ENCODE results near the gene C22orf31. TPM values are rescaled to one million over a fixed set of nuclear protein-coding genes. Genes with fewer than 3 reads are reported as not detected.
A peak's percentile ranks its signal among the peaks of the same experiment; 100 is the strongest.

C22orf31 gene
- total RNA-seq, 2 donors from 2014 or later = not detected

DNA sequence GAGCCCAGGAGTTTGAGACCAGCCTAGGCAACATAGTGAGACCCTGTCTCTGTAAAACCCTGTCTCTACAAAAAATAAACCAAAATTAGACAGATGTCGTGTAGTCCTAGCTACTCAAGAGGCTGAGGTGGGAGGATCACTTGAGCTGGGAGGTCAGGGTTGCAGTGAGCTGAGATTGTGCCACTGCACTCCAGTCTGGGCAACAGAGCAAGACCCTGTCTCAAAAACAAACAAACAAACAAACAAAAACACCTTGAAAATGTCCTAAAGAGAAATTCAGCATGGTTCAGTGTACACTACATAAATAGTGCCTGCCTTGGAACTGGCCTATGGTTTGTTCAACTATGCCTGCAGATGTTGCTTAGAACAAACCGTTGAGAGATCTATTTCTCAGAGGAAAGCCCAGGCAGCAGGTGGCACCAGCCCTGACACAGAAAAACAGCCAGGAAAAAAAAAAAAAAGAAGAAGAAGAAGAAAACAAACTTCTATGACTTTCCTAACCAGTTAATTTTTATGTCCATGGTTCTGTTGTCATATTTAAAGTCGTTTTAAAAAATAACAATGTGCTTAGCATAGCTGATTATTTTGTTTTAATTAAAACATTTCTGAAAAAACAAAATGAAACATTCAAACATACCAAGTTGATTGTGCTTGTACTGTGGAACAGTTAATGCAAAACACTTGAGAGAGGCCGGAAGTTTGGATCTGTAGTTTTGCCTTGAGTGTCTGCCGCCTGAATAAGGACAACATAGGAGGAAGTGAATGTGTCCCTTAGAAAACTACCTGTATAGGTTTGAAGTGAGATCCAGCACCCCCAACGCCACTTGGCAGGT is 16.6 kb upstream of the C22orf31 start:
- DNase-seq (no peak), ATAC-seq (no peak)
- peaks cover 2% of the 10 kb centered on the region for H3K36me3 Mint-ChIP-seq (ENCODE audit: low read depth)
- peaks cover 48% of the 10 kb centered on the region for H3K27me3 Mint-ChIP-seq
- peaks cover 4% of the 10 kb centered on the region for H3K4me1 Mint-ChIP-seq
- peak overlapping the region; percentile 11 for H3K27ac Mint-ChIP-seq
- H3K4me3 Mint-ChIP-seq = no peak overlapping the region
- H3K9me3 ChIP-seq (ENCODE audit: control insufficient read depth, low read length, poor library complexity, severe bottlenecking) = peaks cover 2% of the 10 kb centered on the region

- DNase-seq (no peak), ATAC-seq (no peak)
- peaks cover 2% of the 10 kb centered on the region for H3K36me3 Mint-ChIP-seq (ENCODE audit: low read depth)
- H3K4me1 Mint-ChIP-seq = peaks cover 18% of the 10 kb centered on the region
- H3K27ac Mint-ChIP-seq = no peak overlapping the region
- peaks cover 43% of the 10 kb centered on the region for H3K27me3 Mint-ChIP-seq
- H3K9me3 ChIP-seq (ENCODE audit: control insufficient read depth, low read length, poor library complexity, severe bottlenecking) = peaks cover 2% of the 10 kb centered on the region
- H3K4me3 Mint-ChIP-seq = peak overlapping the region; percentile 84
These were observed 12.7 kb upstream of the C22orf31 start for GRCh38 chr22:29074276-29074772.

GRCh38 chr22:29073618-29074275 is 12.1 kb upstream of the C22orf31 start:
- DNase-seq (peak in 1 of 3 donors; percentile 15), ATAC-seq (no peak)
- Mint-ChIP-seq H3K36me3 (ENCODE audit: low read depth) (peaks cover 2% of the 10 kb centered on the region), H3K27ac (no peak overlapping the region), H3K4me3 (peak overlapping the region; percentile 84), H3K27me3 (peaks cover 37% of the 10 kb centered on the region), H3K4me1 (peaks cover 18% of the 10 kb centered on the region)
- peaks cover 2% of the 10 kb centered on the region for H3K9me3 ChIP-seq (ENCODE audit: control insufficient read depth, low read length, poor library complexity, severe bottlenecking)

DNA sequence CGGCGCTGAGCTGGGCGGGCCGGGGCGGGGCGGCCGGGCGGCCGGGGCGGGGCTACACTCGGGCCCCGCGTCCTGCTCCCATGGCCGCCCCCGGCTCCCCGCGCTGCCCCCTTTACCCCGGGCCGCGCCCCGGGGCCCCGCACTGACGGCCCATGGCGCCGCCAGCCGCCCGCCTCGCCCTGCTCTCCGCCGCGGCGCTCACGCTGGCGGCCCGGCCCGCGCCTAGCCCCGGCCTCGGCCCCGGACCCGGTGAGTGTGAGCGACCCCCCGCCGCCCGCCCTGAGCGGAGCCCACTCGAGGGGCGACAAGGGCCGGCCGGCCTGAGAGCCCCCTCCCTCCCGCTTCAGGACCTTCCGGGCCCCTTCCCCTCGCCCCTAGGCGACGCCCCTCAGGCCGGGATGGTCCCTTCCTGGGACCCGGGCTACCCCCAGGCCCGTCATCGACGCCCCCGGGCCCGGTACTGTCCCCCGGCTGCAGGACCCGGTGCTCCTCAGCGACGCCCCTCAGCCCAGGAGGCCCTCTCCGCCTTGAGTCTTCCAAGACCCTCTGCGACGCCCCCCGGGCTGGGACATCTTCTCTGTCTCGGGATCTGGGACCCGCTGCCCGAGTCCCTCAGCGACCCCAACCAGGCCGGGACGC is 11.5 kb upstream of the C22orf31 start, which contains the start of gene KREMEN1:
Gene KREMEN1, plus strand, starts transcription at position 57 of the 639 bp plus-strand sequence. Its CDS starts 96 bp downstream, at position 153.
- Mint-ChIP-seq H3K36me3 (ENCODE audit: low read depth) (peaks cover 2% of the 10 kb centered on the region), H3K4me1 (peaks cover 18% of the 10 kb centered on the region), H3K27ac (no peak within 1 kb of the TSS), H3K27me3 (peaks cover 30% of the 10 kb centered on the region), H3K4me3 (peak within 1 kb of the TSS; percentile 85)
- ATAC-seq = no peak
- H3K9me3 ChIP-seq (ENCODE audit: control insufficient read depth, low read length, poor library complexity, severe bottlenecking) = peaks cover 2% of the 10 kb centered on the region
- DNase-seq = no peak

DNA sequence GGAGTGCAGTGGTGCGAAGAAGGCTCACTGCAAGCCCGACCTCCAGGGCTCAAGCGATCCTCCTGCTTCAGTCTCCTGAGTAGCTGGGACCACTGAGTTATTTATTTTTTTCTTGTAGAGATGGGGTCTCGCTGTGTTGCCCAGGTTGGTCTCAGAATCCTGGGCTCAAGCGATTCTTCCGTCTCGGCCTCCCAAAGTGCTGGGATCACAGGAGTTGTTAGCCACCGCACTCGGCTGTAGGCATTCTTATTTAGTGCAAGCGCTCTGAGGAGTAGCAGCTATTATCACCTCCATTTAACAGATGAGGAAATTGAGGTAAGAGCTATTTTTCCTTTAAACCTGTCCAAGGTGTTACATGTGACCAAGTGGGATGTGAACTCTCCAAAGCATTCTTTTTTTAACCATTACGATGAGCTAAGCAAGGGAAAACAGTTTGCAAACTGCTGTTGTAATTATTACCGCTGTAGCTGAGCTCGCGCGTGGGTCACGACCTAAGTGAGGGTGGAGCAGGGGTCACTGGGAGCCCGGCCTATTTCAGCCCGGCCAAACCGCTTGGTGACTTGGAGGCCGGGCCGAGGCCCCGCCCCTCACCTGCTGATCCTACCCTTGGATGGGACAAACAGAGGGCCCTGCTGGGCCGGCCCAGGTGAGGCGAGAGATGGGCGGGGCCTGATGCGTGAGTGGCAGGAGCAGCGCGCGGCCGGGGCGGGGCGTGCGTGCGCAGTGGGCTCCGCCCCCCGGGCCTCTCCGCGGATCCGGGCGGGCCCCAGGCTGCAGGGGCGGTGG is 10.8 kb upstream of the C22orf31 start:
- H3K9me3 ChIP-seq (ENCODE audit: control insufficient read depth, low read length, poor library complexity, severe bottlenecking) = peaks cover 2% of the 10 kb centered on the region
- Mint-ChIP-seq H3K4me3 (peak overlapping the region; percentile 85), H3K4me1 (peaks cover 18% of the 10 kb centered on the region), H3K27me3 (peaks cover 27% of the 10 kb centered on the region), H3K36me3 (ENCODE audit: low read depth) (peaks cover 2% of the 10 kb centered on the region), H3K27ac (no peak overlapping the region)
- DNase-seq (peak; percentile 78 to 81 (median 78)), ATAC-seq (peak; percentile 98)

DNA sequence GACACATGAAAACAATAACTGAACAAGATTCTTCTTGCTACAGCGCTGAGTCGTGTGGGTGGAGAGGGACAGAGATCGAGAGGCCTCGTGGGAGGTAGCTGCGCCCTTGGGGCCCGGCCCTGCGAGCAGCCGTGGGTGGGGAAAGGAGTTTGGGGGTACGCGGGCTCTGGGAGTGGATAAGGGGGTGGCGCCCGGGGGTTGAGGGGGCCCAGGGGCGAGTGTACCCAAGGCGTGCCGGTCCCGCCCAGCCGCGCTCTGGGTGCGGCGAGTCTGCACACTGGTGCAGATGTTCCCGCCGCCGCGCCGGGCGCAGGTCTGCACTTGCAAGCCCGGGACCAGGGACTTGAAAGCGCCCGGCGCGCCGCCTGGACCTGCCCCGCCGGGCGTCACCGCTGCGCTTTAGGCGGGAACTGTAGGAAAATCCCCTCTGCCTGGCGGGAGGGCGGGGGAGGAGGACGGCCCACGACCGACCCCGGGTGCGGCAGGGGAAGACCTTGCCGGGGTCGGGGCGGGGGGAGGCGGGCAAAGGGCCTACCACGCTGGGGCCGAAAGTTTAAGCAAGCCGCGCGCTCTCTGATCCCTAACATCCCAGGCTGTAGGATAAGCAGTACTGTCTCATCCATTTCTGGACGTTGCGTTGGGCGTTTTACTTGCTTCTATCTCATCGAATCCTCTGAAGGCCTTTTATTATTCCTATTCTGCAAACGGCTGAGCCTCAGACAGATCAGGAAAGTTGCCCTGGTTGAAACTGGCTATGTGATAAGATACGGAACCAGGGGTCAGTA is 9.8 kb upstream of the C22orf31 start:
- DNase-seq (peak in 2 of 3 donors; percentile 13 to 44), ATAC-seq (peak; percentile 20)
- peaks cover 18% of the 10 kb centered on the region for H3K4me1 Mint-ChIP-seq
- H3K9me3 ChIP-seq (ENCODE audit: control insufficient read depth, low read length, poor library complexity, severe bottlenecking) = peaks cover 2% of the 10 kb centered on the region
- peaks cover 27% of the 10 kb centered on the region for H3K27me3 Mint-ChIP-seq
- peak overlapping the region; percentile 85 for H3K4me3 Mint-ChIP-seq
- peaks cover 2% of the 10 kb centered on the region for H3K36me3 Mint-ChIP-seq (ENCODE audit: low read depth)
- no peak overlapping the region for H3K27ac Mint-ChIP-seq

- peaks cover 2% of the 10 kb centered on the region for H3K9me3 ChIP-seq (ENCODE audit: control insufficient read depth, low read length, poor library complexity, severe bottlenecking)
- no peaks in the 10 kb centered on the region for H3K36me3 Mint-ChIP-seq (ENCODE audit: low read depth)
- no peak for ATAC-seq
- peak overlapping the region; percentile 85 for H3K4me3 Mint-ChIP-seq
- DNase-seq = no peak
- peaks cover 23% of the 10 kb centered on the region for H3K4me1 Mint-ChIP-seq
- no peak overlapping the region for H3K27ac Mint-ChIP-seq
- H3K27me3 Mint-ChIP-seq = peaks cover 20% of the 10 kb centered on the region
These were observed 8.9 kb upstream of the C22orf31 start for GRCh38 chr22:29070490-29070889.

DNA sequence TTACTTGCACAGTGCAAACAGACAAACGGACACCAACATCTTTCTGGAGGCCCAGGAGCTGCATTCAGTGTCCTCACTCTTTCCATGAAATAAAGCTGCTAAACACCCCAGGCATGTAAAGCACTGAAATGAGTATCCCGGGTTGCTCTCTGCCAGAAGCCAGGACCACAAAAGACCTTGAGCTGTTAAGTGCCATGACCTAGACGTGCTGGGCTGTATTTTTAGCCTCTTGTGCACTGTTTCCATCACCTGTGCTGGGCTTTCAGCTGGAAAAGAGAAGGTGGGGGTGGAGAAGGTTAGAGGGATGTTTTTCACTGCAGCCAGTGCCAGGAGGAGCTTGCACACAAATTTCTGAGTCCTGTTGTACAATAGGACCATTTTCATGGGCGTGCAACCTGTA is 7.8 kb upstream of the C22orf31 start:
- Mint-ChIP-seq H3K27me3 (peaks cover 12% of the 10 kb centered on the region), H3K36me3 (ENCODE audit: low read depth) (no peaks in the 10 kb centered on the region), H3K4me1 (peaks cover 26% of the 10 kb centered on the region), H3K27ac (no peak overlapping the region), H3K4me3 (no peak overlapping the region)
- DNase-seq (no peak), ATAC-seq (no peak)
- H3K9me3 ChIP-seq (ENCODE audit: control insufficient read depth, low read length, poor library complexity, severe bottlenecking) = no peaks in the 10 kb centered on the region

DNA sequence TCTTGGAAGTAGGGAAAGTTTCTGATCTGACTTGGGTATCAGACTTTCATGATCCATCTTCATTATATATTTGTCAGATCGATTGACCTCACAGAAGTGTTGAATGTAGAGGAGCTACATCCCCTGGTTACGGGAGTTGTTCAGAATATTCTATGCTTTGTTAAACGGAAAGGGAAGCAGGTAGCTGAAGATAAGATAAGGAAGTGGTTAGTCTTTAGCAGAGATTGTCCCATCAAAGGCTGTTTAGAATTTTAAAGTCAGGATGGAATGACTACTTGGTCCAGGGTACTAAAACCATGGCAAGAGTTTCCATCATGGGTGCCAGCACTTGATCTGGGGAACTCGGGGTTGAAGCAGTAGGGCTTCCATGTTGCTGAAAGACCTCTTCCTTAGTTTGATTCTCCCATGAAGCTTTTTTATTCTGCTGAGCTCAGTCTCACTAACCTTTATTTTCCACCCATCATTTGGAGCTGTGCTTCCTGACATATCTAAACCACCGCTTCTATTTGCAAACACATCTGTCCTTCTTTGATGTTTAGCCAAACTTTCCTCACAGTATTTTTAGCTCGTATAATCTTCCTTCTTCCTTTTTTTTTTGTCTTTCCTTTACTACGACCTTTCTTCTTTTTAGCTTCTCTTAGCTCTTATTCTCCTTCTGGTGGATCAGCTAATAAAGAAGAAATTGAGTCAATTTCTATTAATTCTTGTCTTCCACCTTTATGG is 4.0 kb upstream of the C22orf31 start:
- peak overlapping the region; percentile 47 for H3K4me3 Mint-ChIP-seq
- ATAC-seq = peak; percentile 47

DNA sequence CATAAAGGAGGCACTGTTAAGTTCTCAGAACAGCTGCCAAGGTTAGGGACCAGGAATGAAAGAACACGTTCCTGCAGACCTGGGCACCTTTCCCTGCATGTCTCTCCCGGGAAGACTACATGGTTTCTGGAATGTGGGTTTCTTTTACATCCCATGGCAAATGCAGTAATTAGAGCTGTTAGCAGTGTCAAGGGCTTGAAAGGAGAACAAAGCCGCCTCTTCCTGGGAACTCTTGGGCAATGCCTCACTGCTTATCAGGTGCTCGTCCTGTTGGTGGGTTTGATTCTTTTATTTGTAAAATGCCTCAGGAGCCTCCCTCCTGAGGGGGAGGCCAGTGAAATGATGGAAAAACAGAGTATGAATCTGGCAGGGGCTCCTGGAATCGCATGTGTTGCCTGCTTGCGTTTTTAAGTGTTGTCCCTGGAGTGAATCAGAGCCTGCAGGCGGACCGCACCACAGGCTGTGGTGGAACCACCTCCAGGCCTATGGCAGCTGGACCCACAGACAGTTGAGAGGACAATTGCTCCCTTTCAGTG is 723 bp upstream of the C22orf31 start:
- Mint-ChIP-seq H3K4me3 (no peak overlapping the region), H3K27ac (no peak overlapping the region), H3K4me1 (peaks cover 14% of the 10 kb centered on the region), H3K36me3 (ENCODE audit: low read depth) (peaks cover 3% of the 10 kb centered on the region), H3K27me3 (peaks cover 46% of the 10 kb centered on the region)
- H3K9me3 ChIP-seq (ENCODE audit: control insufficient read depth, low read length, poor library complexity, severe bottlenecking) = no peaks in the 10 kb centered on the region
- ATAC-seq (no peak), DNase-seq (no peak)

More for the DNA sequence above, 4.0 kb upstream of the C22orf31 start:
- Mint-ChIP-seq H3K36me3 (ENCODE audit: low read depth) (no peaks in the 10 kb centered on the region), H3K27me3 (peaks cover 29% of the 10 kb centered on the region), H3K27ac (no peak overlapping the region), H3K4me1 (peaks cover 12% of the 10 kb centered on the region)
- DNase-seq = no peak
- H3K9me3 ChIP-seq (ENCODE audit: control insufficient read depth, low read length, poor library complexity, severe bottlenecking) = no peaks in the 10 kb centered on the region

GRCh38 chr22:29060931-29061330 is 700 bp downstream of the C22orf31 start:
- Mint-ChIP-seq H3K4me1 (peaks cover 10% of the 10 kb centered on the region), H3K36me3 (ENCODE audit: low read depth) (peaks cover 3% of the 10 kb centered on the region), H3K4me3 (no peak overlapping the region), H3K27me3 (peaks cover 46% of the 10 kb centered on the region), H3K27ac (no peak overlapping the region)
- no peaks in the 10 kb centered on the region for H3K9me3 ChIP-seq (ENCODE audit: control insufficient read depth, low read length, poor library complexity, severe bottlenecking)
- ATAC-seq (no peak), DNase-seq (no peak)
